22Rv1 (cell line): ENCODE measurements around the gene TIRAP.

ENCODE experiments used
- ZFX ChIP-seq: fragments of 450-650 bp; IDR thresholded peaks from 2 replicates; pipeline ENCODE4 v1.6.1; 2017; ENCODE audit warnings: antibody characterized with exemption, borderline replicate concordance
- TF ChIP-seq, protein P1 (sequence below): fragments of 450-650 bp; IDR thresholded peaks from 2 replicates; pipeline ENCODE4 v1.5.1; 2017; ENCODE audit warnings: mild to moderate bottlenecking

DNA sequence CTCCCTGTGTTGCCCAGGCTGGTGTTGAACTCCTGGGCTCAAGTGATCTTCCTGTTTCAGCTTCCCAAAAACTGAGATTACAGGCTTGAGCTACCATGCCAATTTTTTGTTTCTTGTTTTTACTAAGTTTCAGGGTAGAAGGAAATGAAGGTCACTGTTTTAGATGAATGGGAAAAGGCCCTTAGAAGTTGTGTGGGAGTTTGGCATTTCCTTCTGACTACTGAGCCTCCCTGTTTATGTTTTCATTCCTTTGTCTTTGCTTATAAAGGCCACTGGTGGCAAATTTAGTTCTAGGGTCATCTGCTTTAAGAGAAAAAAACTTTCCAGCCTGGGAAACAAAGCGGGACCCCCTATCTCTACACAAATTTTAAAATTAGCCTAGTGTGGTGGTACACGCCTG, 36.3 kb upstream of the TIRAP start:
- TF ChIP-seq ZFX = no peak
- TF ChIP-seq, protein P1, sequence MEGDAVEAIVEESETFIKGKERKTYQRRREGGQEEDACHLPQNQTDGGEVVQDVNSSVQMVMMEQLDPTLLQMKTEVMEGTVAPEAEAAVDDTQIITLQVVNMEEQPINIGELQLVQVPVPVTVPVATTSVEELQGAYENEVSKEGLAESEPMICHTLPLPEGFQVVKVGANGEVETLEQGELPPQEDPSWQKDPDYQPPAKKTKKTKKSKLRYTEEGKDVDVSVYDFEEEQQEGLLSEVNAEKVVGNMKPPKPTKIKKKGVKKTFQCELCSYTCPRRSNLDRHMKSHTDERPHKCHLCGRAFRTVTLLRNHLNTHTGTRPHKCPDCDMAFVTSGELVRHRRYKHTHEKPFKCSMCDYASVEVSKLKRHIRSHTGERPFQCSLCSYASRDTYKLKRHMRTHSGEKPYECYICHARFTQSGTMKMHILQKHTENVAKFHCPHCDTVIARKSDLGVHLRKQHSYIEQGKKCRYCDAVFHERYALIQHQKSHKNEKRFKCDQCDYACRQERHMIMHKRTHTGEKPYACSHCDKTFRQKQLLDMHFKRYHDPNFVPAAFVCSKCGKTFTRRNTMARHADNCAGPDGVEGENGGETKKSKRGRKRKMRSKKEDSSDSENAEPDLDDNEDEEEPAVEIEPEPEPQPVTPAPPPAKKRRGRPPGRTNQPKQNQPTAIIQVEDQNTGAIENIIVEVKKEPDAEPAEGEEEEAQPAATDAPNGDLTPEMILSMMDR = no peak
